EL (cell line): ENCODE results near the gene SHROOM2.

Experiments used
- DNase-seq: peaks from one replicate; pipeline ENCODE4 v3.0.0-alpha.2; 2016

The SHROOM2 gene

DNA sequence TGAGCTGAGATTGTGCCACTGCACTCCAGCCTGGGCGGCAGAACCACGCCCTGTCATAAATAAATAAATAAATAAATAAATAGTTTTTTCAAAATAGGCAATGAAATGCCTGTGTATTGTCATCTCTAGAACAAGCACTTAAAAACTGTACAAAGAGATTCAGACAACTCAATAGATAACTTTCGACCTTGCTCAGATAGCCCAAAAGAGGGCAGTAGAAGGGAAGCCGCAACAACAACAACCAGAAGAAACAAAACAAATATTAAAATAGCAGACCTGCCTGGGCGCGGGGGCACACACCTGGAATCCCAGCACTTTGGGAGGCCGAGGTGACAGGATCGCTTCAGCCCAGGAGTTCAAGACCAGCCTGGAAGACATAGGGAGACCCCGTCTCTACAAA lies 171.5 kb downstream of the SHROOM2 start:
- no peak for DNase-seq

- DNase-seq = no peak
Measured at GRCh38 chrX:9958183-9958582, 172.0 kb downstream of the SHROOM2 start.

GRCh38 chrX:9961750-9962149 lies 175.5 kb downstream of the SHROOM2 start:
- DNase-seq = no peak

DNA sequence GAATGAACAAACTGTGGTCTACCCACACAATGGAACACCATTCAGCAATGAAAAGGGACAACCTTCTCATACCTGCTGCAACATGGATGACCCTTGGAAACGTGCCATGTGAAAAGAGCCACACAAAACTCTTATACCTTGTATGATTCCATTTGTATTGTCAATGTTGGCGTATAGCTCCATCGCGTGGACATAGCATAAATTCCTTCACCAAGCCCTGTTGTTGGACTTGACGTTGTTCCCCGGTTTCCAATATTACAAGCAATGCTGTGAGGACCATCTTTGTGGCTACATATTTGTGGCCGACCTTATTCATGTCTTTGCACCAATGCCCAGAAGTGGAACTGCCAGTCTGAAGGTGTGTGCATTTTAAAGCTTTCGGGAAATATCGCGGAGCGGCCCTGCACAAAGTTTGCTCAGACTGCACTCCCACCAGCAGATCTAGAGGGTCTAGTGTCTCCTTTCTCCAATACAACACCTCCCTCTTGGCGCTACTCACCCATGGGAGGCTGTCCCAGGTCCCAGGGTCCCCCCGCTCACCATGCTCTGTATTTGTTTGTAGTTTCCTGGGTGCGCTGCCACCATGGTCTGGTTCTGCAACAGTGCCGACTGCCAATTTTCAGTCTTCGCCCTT lies 180.7 kb downstream of the SHROOM2 start, which contains the start of gene CLDN34:
Gene CLDN34, plus strand, starts transcription at position 584 of the 634 bp plus-strand sequence. Its CDS starts 0 bp downstream, at position 584.
- DNase-seq = no peak

DNA sequence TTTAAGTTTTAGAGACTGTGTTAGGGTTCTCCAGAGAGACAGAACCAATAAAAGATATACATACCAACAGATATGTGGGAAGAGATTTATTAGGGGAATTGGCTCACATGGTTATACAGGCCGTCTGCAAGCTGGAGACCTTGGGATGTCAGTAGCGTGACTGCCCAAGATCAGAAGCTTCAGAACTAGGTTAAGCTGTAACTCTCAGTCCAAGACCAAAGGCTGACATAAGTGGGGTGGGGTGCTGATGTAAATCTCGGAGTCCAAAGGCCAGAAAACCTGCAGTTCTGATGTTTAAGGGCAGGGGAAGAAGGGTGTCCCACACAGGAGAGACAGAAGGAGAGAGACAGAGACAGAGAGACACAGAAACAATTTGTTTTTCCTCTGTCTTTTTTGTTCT lies 191.4 kb downstream of the SHROOM2 start:
- no peak for DNase-seq

DNA sequence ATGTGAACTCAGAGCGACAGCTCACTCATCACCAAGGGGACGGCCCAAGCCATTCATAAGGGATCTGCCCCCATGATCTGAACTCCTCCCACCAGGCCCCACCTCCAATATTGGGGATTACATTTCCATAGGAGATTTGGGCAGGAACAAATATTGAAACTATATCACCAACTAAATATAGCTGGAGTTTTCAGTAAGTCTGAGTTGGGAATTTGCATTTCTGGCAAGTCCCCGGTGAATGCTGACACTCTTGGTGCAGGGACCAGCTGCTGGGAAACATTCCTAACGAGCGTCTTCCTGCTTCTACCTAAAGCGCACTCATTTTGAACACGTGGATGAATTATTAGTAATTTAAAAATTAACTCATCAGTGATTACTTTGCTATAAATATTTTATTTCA lies 194.2 kb downstream of the SHROOM2 start:
- DNase-seq = no peak

DNA sequence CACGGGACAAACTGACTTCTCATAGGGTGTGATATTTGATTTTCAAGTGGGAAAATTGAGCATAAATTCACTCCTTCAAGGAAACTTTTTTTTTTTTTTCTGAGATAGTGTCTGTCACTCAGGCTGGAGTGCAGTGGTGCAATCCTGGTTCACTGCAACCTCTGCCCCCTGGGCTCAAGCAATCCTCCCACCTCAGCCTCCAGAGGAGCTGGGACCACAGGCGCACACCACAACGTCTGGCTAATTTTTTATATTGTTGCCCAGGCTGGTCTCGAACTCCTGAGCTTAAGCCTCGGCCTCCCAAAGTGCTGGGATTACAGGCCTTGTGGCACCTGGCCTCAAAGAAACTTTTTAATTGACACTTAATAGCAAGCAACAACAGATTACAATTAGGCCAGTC lies 194.7 kb downstream of the SHROOM2 start:
- no peak for DNase-seq

DNA sequence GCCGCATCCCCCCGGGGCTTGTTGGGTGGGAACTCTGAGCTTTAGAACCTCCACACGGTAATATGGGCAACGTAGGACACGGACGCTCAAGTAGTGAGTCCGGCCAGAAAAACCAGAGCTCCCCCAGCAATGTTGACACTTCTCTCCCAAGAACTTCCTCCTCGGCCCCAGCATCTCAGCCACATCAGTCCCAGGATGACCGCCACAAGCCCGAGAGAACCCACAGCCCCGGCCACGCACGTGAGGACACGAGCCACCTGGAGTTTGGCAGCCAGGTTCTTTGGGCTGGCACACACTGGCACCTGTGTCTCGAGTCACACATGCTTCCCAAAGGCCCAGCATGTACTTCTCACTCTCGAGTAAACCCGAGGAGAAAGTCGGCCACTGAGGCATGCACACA lies 197.2 kb downstream of the SHROOM2 start:
- no peak for DNase-seq

- DNase-seq = no peak
Measured at GRCh38 chrX:9983846-9984245, 197.6 kb downstream of the SHROOM2 start.

GRCh38 chrX:9988762-9989161 lies 202.5 kb downstream of the SHROOM2 start:
- no peak for DNase-seq

- no peak for DNase-seq
Measured at GRCh38 chrX:9992061-9992460, 205.8 kb downstream of the SHROOM2 start.

- DNase-seq = no peak
Measured at GRCh38 chrX:9992724-9993123, 206.5 kb downstream of the SHROOM2 start.

GRCh38 chrX:9995855-9996339 lies 209.7 kb downstream of the SHROOM2 start:
- peak; percentile 73 for DNase-seq

GRCh38 chrX:9997041-9997440 lies 210.8 kb downstream of the SHROOM2 start:
- no peak for DNase-seq

DNA sequence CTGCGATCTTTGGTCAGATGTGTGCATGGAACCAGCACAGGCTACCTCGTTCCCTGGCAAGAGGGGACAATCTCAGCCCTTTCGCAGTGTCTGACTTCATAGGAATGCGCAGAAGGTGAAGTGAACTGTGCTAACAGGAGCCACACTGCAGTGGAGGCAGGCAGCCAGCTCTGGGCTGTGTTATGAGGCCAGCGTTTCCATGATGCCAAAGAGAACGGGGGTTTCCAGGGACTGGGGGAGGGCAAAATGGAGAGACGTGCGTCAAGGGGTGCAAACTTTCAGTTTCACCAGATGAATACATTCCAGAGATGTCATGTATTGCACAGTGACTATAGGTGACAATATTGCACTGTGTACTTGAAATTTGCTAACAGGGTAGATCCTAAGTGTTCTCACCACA lies 211.3 kb downstream of the SHROOM2 start:
- DNase-seq = no peak
